GM12873 (cell line): ENCODE measurements around the gene RNF8.
A peak's percentile ranks its signal among the peaks of the same experiment; 100 is the strongest.

Source experiments
- CTCF ChIP-seq: IDR thresholded peaks from 2 replicates; pipeline ENCODE4 v1.5.1; 2012; ENCODE audit warnings: low read depth, mild to moderate bottlenecking, moderate library complexity, low read length, control low read depth; ENCODE audit not compliant: insufficient read depth; ENCODE audit errors: missing control alignments

RNF8 gene

GRCh38 chr6:37310966-37311365, 42.8 kb upstream of the RNF8 start:
- TF ChIP-seq CTCF: no peak

DNA sequence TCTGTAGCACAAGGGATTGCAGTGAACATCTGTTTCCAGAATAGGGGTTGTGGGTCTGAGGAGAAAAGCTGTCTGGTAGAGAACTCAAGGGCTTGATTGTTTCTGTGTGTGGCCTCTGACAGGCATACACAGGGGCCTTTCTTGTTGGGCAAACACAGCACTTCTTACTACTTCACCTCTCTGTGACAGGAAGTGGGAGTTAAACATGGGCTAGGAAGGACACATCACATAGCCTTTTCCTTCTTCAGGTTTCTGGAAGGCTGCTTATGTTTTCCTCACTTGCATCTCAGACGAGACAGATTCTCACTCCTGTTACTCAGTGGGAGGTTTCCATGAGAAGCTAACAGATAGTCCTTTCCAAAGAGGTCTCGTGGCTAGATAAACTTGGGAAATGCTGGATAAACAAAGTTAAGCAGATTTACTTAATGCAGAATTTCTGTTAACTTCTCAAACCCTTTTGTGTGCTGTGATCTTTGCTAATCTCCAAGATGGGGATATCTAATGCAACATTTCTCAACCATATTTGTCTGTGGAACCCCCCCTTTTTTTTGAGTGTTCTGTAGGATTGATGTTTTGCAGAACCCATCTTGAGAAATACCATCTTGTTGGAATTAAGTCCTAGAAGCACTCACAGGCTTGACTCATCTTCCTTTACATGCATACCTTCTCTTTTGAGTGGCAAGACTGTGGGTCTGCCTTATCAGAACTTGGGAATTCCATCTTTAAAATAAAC, 41.9 kb upstream of the RNF8 start:
- no peak for TF ChIP-seq CTCF

- no peak for TF ChIP-seq CTCF
Measured at GRCh38 chr6:37313723-37314486, 39.9 kb upstream of the RNF8 start.

DNA sequence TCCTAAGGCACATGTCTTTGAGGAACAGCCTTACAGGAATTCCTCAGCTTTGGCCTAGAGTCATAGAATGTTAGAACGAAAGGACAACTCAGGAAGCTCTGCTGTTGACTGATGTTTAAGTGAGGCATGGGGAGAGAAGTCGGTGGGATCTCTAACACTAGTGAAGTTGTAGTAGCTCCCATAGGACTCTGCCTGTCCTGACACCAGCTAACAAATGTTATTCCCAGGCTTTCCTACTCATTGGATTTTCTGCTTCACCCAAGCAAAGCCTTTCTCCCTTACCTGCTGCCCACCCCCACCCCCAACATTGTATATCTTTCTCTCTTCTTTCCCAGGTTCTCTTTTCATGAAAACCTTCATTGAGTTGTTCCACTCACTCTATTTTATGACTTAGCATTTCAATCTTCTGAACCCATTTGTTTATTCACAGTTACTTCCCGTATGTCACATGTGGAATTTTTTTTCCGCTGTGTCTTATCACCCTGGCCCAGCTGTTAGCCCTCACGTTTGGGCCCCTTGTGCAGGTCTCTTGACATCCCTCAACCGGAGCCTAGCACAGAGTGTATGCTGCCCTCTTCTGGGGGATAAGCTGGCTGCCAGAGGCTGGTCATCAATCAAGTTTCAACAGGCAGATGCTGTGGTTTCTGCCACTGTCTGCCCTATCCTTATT, 39.2 kb upstream of the RNF8 start:
- TF ChIP-seq CTCF: peak; percentile 74

GRCh38 chr6:37315157-37315515, 38.6 kb upstream of the RNF8 start:
- TF ChIP-seq CTCF: no peak

DNA sequence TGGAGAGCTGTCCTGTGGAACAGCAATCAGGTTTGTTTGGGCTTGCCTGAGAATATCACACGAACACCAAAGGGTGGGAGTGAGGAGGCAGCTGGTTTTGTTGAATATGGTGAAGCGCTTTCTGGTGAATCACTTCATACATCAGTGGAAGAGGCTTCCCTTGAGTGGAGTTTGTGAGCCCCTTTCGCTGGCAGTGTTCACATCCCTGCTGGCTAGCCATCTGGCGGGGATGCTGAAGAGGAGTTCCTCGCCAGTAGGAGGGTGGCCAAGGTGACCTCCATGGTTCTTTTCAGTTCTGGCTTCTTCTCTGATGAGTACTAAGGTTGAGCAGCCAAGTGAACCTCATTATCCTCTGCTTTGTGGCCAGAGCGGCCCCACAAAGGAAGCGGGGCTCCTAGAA, 37.7 kb upstream of the RNF8 start:
- no peak for TF ChIP-seq CTCF
